ENCODE measurements around the gene NME4.

GRCh38 chr16:400061-400591, 3.1 kb downstream of the NME4 start:
- TF ChIP-seq CTCF (IDR thresholded peaks at IDR 0.05; ENCODE audit: low read length), result no peak
- TF ChIP-seq EZH2 (IDR thresholded peaks at IDR 0.05; ENCODE audit: borderline replicate concordance, low read length), result no peak

All from OCI-LY1 (cell line).